Pancreas (tissue), 10 donors: ENCODE data around the gene MRPL20. TPM values are rescaled to one million over a fixed set of nuclear protein-coding genes. Genes with fewer than 3 reads are reported as not detected.
"Not testable (repeated sequence)": the region's sequence is repeated elsewhere in the genome, so short reads cannot be mapped to it uniquely, and the experiment has no call there.

Experiments used
- ATAC-seq, 4 donors: fragments of 200-7000 bp; cut with Tn5 transposase; one replicate each; pipeline versions ENCODE4 v1.8.0 to v1.9.1; 2020; ENCODE audit warnings: mild to moderate bottlenecking in 4 of 4, moderate library complexity in 4 of 4
- DNase-seq, 6 donors: peaks; one replicate each; pipeline ENCODE4 v3.0.0-alpha.2; 2020
- FAIRE-seq: peaks from 2 replicates; lab custom pipeline; 2012; peaks lifted over from hg19 to GRCh38; lab: Jason Lieb, UNC
- H3K27ac ChIP-seq, 4 donors: fragments of 200-600 bp; sonication (generic); 1 replicate in 3 of 4; 2 replicates in 1 of 4; pipeline versions ENCODE4 v1.5.0 to v1.8.0; 2020
- H3K27me3 ChIP-seq, 4 donors: fragments of 200-600 bp; one replicate each; pipeline ENCODE4 v1.8.0; 2021
- H3K36me3 ChIP-seq, 3 donors: fragments of 200-600 bp; sonication (generic) in 1 of 3; one replicate each; pipeline versions ENCODE4 v1.5.0 to v1.8.0; 2020 to 2021
- H3K4me1 ChIP-seq, 3 donors: fragments of 200-600 bp; one replicate each; pipeline ENCODE4 v1.8.0; 2021
- H3K4me3 ChIP-seq, 4 donors: fragments of 200-600 bp; sonication (generic) in 2 of 4; one replicate each; pipeline versions ENCODE4 v1.5.0 to v1.8.0; 2020 to 2021
- H3K9me3 ChIP-seq, 4 donors: fragments of 200-600 bp; one replicate each; pipeline ENCODE4 v1.8.0; 2021
- WGBS, 2 donors: extraction: QIAGEN DNeasy Blood & Tissue Kit; methylation state at CpG; one replicate each; pipeline ENCODE4 v1.1.7; 2013; 5-methylcytosine and 5-hydroxymethylcytosine counted together
- intact Hi-C, 3 donors: fragments of 100-400 bp; cut with DNase I; formaldehyde crosslinking; loops; one replicate each; pipeline versions ENCODE4 v1.11.1 to v1.14.2; 2022
- polyA plus RNA-seq, 2 donors: library from polyadenylated mRNA; stranded (reverse); fragments of 200-250 nt; gene quantifications; one replicate each; pipeline ENCODE4 v1.2.3, GENCODE V29; 2013
- total RNA-seq, 6 donors: library from RNA; stranded (reverse); fragmentation: NEBNext Ultra II Directional in 4 of 6; extraction: Animal tissue kit (Norgen Biotek cat#: 25700) in 4 of 6; gene quantifications; one replicate each; pipeline versions ENCODE4 v1.2.1 to v1.2.4, GENCODE V29; 2021 to 2023
- TF ChIP-seq, protein P1 (sequence below), 4 donors: fragments of 200-600 bp; sonication (generic) in 3 of 4; IDR thresholded peaks; one replicate each; pipeline versions ENCODE4 v1.5.0 to v1.8.0; 2021; ENCODE audit warnings: antibody characterized with exemption in 4 of 4
- donor health status: healthy with polysubstance abuse.
- donor health status: DM: no; HTN: no; CAD: no; lungs with moderate emphysema.
- donor health status: DM: no; HTN: no; CAD: no.
- donor health status: control.
- donor health status: control.
- donor health status: Bipolar disorder and iron deficiency.
- donor health status: DM: yes; HTN: yes; CAD: no.
- donor health status: DM: no; HTN: no; CAD: no.
- donor health status: DM: no; HTN: no; CAD: no.
- donor health status: DM: yes; HTN: yes; CAD: no.

The MRPL20 gene
- total RNA-seq = 10 to 100 TPM; 42.1 to 71.8 (median 49.1) TPM
- 100 to 1,000 TPM in 1 of 2 donors, 10 to 100 TPM in 1; 69.0 to 121 TPM for polyA plus RNA-seq

GRCh38 chr1:1406821-1407635, at the start of gene MRPL20:
MRPL20 (minus strand) TSS chr1:1407293; CDS start chr1:1407217, 76 bp downstream.
- intact Hi-C loops = no loop called here
- Histone ChIP-seq H3K9me3 (no peaks in the 10 kb centered on the region), H3K4me3 (peak within 1 kb of the TSS; percentile 84 to 99 (median 98)), H3K4me1 (peaks cover 14 to 20% (median 15%) of the 10 kb centered on the region in 3 donors), H3K27ac (peak within 1 kb of the TSS; percentile 66 to 70 (median 69)), H3K36me3 (peaks cover 0 to 14% (median 8%) of the 10 kb centered on the region in 3 donors), H3K27me3 (no peaks in the 10 kb centered on the region)
- 0 to 1% methylated on average over 92 to 98 of the region's 98 CpGs for WGBS, 2 donors
- DNase-seq (peak; percentile 89 to 97 (median 92)), FAIRE-seq (no peak), ATAC-seq (peak; percentile 98 to 99 (median 98))
- TF ChIP-seq, protein P1, sequence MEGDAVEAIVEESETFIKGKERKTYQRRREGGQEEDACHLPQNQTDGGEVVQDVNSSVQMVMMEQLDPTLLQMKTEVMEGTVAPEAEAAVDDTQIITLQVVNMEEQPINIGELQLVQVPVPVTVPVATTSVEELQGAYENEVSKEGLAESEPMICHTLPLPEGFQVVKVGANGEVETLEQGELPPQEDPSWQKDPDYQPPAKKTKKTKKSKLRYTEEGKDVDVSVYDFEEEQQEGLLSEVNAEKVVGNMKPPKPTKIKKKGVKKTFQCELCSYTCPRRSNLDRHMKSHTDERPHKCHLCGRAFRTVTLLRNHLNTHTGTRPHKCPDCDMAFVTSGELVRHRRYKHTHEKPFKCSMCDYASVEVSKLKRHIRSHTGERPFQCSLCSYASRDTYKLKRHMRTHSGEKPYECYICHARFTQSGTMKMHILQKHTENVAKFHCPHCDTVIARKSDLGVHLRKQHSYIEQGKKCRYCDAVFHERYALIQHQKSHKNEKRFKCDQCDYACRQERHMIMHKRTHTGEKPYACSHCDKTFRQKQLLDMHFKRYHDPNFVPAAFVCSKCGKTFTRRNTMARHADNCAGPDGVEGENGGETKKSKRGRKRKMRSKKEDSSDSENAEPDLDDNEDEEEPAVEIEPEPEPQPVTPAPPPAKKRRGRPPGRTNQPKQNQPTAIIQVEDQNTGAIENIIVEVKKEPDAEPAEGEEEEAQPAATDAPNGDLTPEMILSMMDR (IDR thresholded peaks at IDR 0.05) = no peak

GRCh38 chr1:1456683-1457255, 49.7 kb upstream of the MRPL20 start:
- ATAC-seq, H3K27me3 ChIP-seq, H3K9me3 ChIP-seq, FAIRE-seq, intact Hi-C loops, H3K36me3 ChIP-seq, DNase-seq, H3K27ac ChIP-seq, H3K4me3 ChIP-seq, H3K4me1 ChIP-seq: not testable (repeated sequence)
- WGBS, 2 donors = 82 to 90% methylated on average over 16 to 19 of the region's 22 CpGs

GRCh38 chr1:1455934-1456333, 48.8 kb upstream of the MRPL20 start:
- H3K4me1 ChIP-seq, FAIRE-seq, intact Hi-C loops, H3K4me3 ChIP-seq, H3K36me3 ChIP-seq, DNase-seq, H3K27me3 ChIP-seq, ATAC-seq, H3K27ac ChIP-seq, H3K9me3 ChIP-seq: not testable (repeated sequence)
- 67 to 71% methylated on average over 1 to 4 of the region's 15 CpGs for WGBS, 2 donors

GRCh38 chr1:1455366-1455884, 48.3 kb upstream of the MRPL20 start:
- Histone ChIP-seq H3K27me3 (no peaks in the 10 kb centered on the region), H3K9me3 (no peaks in the 10 kb centered on the region), H3K4me3 (no peak overlapping the region), H3K36me3 (no peaks in the 10 kb centered on the region), H3K4me1 (no peaks in the 10 kb centered on the region), H3K27ac (no peak overlapping the region)
- DNase-seq = no peak
- FAIRE-seq = no peak
- intact Hi-C loops = no loop called here
- no peak for ATAC-seq
- 80 to 92% methylated on average over 23 to 30 of the region's 30 CpGs for WGBS, 2 donors
- TF ChIP-seq, protein P1 (IDR thresholded peaks at IDR 0.05) = no peak

DNA sequence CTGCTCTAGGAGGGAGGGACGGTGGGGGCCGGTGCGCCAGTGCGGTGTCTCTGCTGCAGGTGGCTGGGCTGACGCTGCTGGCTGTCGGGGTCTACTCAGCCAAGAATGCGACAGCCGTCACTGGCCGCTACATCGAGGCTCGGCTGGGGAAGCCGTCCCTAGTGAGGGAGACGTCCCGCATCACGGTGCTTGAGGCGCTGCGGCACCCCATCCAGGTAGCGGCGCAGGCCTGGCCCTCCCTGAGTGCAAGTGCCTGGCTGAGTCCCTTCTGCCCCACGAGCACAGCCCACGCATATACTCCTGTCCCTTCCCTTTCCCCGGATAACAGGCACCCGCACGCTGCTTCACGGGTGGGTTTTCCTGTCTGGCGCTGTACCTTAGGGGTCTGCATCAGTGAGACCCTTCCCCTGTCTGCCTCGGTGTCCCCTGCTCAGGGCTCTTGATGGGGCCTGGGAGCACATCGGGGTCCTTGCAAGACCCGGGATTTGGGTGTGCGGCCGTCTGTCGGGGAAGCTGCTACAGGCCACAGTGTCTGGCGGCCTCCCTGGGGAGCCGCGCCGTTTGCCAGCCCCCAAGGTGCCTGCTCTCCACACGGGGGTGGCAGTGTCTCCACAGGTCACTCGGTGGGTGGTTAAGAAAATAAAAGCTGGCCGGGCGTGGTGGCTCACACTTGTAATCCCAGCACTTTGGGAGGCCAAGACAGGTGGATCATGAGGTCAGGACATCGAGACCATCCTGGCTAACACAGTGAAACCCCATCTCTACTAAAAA, 47.4 kb upstream of the MRPL20 start:
- H3K4me3 ChIP-seq, H3K9me3 ChIP-seq, H3K27ac ChIP-seq, FAIRE-seq, H3K27me3 ChIP-seq, H3K4me1 ChIP-seq, DNase-seq, ATAC-seq, intact Hi-C loops, H3K36me3 ChIP-seq: not testable (repeated sequence)
- WGBS, 2 donors = 78 to 87% methylated on average over 30 to 37 of the region's 41 CpGs

DNA sequence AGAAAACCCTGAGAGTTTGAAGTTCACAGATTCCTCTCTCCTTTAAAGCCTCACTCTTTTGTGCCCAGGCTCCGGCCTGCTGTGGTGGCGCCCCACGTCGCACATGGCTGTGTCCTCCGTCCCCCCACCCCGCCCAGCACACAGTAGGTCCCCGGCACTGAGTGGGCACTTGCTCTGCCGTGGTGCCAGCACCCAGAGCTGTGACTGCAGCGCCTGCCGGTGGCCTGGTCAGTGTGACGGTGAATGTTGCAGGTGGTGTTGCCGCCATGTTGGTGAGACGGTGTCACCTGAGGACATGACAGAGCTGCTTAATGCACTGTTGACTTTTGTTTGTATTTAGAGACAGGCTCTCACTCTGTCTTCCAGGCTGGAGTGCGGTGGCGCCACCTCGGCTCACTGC, 45.8 kb upstream of the MRPL20 start:
- TF ChIP-seq, protein P1 (IDR thresholded peaks at IDR 0.05) = no peak
- Histone ChIP-seq H3K27ac (no peak overlapping the region), H3K27me3 (no peaks in the 10 kb centered on the region), H3K4me1 (no peaks in the 10 kb centered on the region), H3K9me3 (no peaks in the 10 kb centered on the region), H3K36me3 (no peaks in the 10 kb centered on the region), H3K4me3 (no peak overlapping the region)
- intact Hi-C loops = no loop called here
- no peak for DNase-seq
- ATAC-seq = no peak
- WGBS, 2 donors = 91 to 94% methylated on average over 16 of the region's 16 CpGs
- FAIRE-seq = no peak

DNA sequence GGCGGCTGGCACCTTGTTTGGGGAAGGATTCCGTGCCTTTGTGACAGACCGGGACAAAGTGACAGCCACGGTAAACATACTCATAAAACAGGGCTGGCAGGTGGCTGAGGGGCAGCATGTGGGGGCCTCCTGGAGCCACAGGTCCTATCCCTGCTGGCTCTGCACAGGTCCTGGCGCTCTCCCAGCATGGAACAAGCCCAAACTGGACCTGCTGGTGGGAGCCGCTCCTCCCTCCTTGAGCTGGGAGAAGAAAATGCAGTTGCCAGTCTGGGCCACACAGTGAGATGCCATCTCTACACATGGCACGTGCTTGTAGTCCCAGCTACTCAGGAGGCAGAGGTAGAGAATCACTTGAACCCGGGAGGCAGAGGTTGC, 45.3 kb upstream of the MRPL20 start:
- H3K27ac ChIP-seq, H3K4me1 ChIP-seq, intact Hi-C loops, FAIRE-seq, DNase-seq, H3K9me3 ChIP-seq, H3K27me3 ChIP-seq, H3K36me3 ChIP-seq, ATAC-seq, H3K4me3 ChIP-seq: not testable (repeated sequence)
- 75 to 85% methylated on average over 8 of the region's 8 CpGs for WGBS, 2 donors
